ENCODE results near the gene ULK4. TPM values are rescaled to one million over a fixed set of nuclear protein-coding genes. Genes with fewer than 3 reads are reported as not detected.

The ULK4 gene
- total and polyA plus RNA-seq, 9 of the 15 experiments (the other 6 are each of a cell fraction or from before 2014, with no cell fraction given): 3.0 to 5.9 (median 3.5) TPM

DNA sequence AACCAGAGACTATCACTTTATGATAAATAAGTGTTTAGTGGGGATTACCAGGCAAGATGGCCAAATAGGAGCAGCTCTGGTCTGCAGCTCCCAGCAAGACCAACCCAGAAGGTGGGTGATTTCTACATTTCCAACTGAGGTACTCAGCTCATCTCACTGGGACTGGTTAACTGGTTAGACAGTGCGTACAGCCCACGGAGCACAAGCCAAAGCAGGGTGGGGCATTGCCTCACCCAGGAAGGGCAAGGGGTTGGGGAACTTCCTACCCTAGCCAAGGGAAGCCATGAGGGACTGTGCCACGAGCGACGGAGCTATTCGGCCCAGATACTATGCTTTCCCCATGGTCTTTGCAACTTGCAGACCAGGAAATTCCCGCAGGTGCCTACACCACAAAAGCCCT, 591.6 kb downstream of the ULK4 start:
- Histone ChIP-seq H4K20me1 (replicated peaks; ENCODE audit: control insufficient read depth, insufficient read depth, low read length) (no peaks in the 10 kb centered on the region), H3K4me1 (replicated peaks in 1 of 2; ENCODE audit: control insufficient read depth in 2 of 2, insufficient read depth in 2 of 2, low read length in 2 of 2) (no peaks in the 10 kb centered on the region), H3K9ac (ENCODE audit: insufficient read depth in 1 of 2, low read depth in 2 of 2, low read length in 2 of 2) (no peak overlapping the region), H3K36me3 (ENCODE audit: control insufficient read depth, insufficient read depth, low read length) (no peaks in the 10 kb centered on the region), H3K27ac (ENCODE audit: extremely low read depth, low read depth, low read length) (no peak overlapping the region), H3K9me3 (replicated peaks; ENCODE audit: control insufficient read depth, insufficient read depth, low read depth, low read length) (no peaks in the 10 kb centered on the region), H3K9me1 (ENCODE audit: control insufficient read depth, insufficient read depth, low read length) (no peaks in the 10 kb centered on the region), H3K4me3 (no peak overlapping the region), H3K27me3 (ENCODE audit: control insufficient read depth in 2 of 2, insufficient read depth in 2 of 2, low read length in 2 of 2) (peaks cover 0 to 12% of the 10 kb centered on the region in 2 experiments; a peak in 2 of 5 replicates), H3K79me2 (ENCODE audit: control insufficient read depth, insufficient read depth, low read length) (no peaks in the 10 kb centered on the region), H2AFZ (ENCODE audit: low read depth, low read length) (no peak overlapping the region), H3K4me2 (ENCODE audit: insufficient read depth, low read length) (no peak overlapping the region)
- 0% methylated on average over 7 of the region's 7 CpGs for WGBS (ENCODE audit: insufficient coverage, low coverage, missing lambda C conversion rate)
- DNase-seq (ENCODE audit: extremely low read depth in 1 of 4, low spot score in 3 of 4): no peak
- no TSS peak for BruUV-seq (replicated peaks)
- TF ChIP-seq MAFG (tag; conservative IDR thresholded peaks at IDR 0.05) (no peak), FOXJ3 (CRISPR knock-in tag; IDR thresholded peaks at IDR 0.05) (no peak), EGR1 (conservative IDR thresholded peaks at IDR 0.05) (no peak), STAG1 (CRISPR knock-in tag; IDR thresholded peaks at IDR 0.05; ENCODE audit: borderline replicate concordance) (no peak), TOE1 (IDR thresholded peaks at IDR 0.05; ENCODE audit: borderline replicate concordance) (no peak), TOE1 (CRISPR knock-in tag; IDR thresholded peaks at IDR 0.05; ENCODE audit: borderline replicate concordance, low read depth) (no peak)
- no peak for FAIRE-seq
- ChIA-PET POLR2A (interaction anchor here (1.1 kb wide), 1 partner anchor 11 kb away, joined by 3 read pairs; no protein-coding TSS in a partner anchor), CTCF (ENCODE audit: low intra/inter-chr PET ratio) (no interaction called here)
- intact Hi-C loops (cut with micrococcal nuclease) (no loop called here), in situ Hi-C loops (cut with MboI) (no loop called here)
- ATAC-seq: no peak

DNA sequence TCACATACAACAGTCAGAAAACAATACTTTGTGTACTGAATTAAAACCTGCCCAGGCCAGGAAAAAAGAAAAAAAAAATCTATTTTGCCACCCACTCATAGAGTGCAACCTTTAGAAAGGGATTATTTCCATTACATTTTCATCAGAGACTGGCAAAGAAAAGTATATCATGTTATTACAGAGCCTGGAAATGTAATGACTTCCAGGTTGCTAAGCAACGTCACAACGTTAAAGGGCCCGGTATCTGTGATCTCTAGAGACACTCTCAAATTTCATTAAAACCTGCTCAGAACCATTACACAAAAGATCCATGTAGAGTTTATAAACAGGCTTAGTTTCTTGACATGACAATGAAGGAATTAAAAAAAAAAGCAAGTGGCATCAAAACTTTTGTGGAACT, 592.1 kb downstream of the ULK4 start:
- no peaks in the 10 kb centered on the region for H4K20me1 ChIP-seq (replicated peaks; ENCODE audit: control insufficient read depth, insufficient read depth, low read length)
- no peak overlapping the region for H3K27ac ChIP-seq (ENCODE audit: extremely low read depth, low read depth, low read length)
- DNase-seq (ENCODE audit: extremely low read depth in 1 of 4, low spot score in 3 of 4): no peak
- ChIA-PET POLR2A (interaction anchor here (1.1 kb wide), 1 partner anchor 11 kb away, joined by 3 read pairs; no protein-coding TSS in a partner anchor), CTCF (ENCODE audit: low intra/inter-chr PET ratio) (no interaction called here)
- H3K27me3 ChIP-seq (ENCODE audit: control insufficient read depth in 2 of 2, insufficient read depth in 2 of 2, low read length in 2 of 2): peaks cover 0 to 12% of the 10 kb centered on the region in 2 experiments; a peak in 2 of 5 replicates
- H2AFZ ChIP-seq (ENCODE audit: low read depth, low read length): no peak overlapping the region
- H3K9ac ChIP-seq (ENCODE audit: insufficient read depth in 1 of 2, low read depth in 2 of 2, low read length in 2 of 2): no peak overlapping the region
- 2% methylated on average over 3 of the region's 3 CpGs for WGBS (ENCODE audit: insufficient coverage, low coverage, missing lambda C conversion rate)
- no TSS peak for BruUV-seq (replicated peaks)
- FAIRE-seq: no peak
- no peaks in the 10 kb centered on the region for H3K9me1 ChIP-seq (ENCODE audit: control insufficient read depth, insufficient read depth, low read length)
- H3K36me3 ChIP-seq (ENCODE audit: control insufficient read depth, insufficient read depth, low read length): no peaks in the 10 kb centered on the region
- in situ Hi-C loops (cut with MboI): no loop called here
- no peak overlapping the region for H3K4me2 ChIP-seq (ENCODE audit: insufficient read depth, low read length)
- no peak overlapping the region for H3K4me3 ChIP-seq
- H3K4me1 ChIP-seq (replicated peaks in 1 of 2; ENCODE audit: control insufficient read depth in 2 of 2, insufficient read depth in 2 of 2, low read length in 2 of 2): no peaks in the 10 kb centered on the region
- intact Hi-C loops (cut with micrococcal nuclease): no loop called here
- no peak for ATAC-seq
- no peaks in the 10 kb centered on the region for H3K9me3 ChIP-seq (replicated peaks; ENCODE audit: control insufficient read depth, insufficient read depth, low read depth, low read length)
- no peaks in the 10 kb centered on the region for H3K79me2 ChIP-seq (ENCODE audit: control insufficient read depth, insufficient read depth, low read length)
- TF ChIP-seq ZMIZ1 (IDR thresholded peaks at IDR 0.05; ENCODE audit: low read depth in 2 of 2, low read length in 2 of 2): no peak
- TF ChIP-seq, protein P1, sequence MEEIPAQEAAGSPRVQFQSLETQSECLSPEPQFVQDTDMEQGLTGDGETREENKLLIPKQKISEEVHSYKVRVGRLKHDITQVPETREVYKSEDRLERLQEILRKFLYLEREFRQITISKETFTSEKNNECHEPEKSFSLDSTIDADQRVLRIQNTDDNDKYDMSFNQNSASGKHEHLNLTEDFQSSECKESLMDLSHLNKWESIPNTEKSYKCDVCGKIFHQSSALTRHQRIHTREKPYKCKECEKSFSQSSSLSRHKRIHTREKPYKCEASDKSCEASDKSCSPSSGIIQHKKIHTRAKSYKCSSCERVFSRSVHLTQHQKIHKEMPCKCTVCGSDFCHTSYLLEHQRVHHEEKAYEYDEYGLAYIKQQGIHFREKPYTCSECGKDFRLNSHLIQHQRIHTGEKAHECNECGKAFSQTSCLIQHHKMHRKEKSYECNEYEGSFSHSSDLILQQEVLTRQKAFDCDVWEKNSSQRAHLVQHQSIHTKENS (CRISPR knock-in tag; IDR thresholded peaks at IDR 0.05): no peak
- TF ChIP-seq, protein P2, sequence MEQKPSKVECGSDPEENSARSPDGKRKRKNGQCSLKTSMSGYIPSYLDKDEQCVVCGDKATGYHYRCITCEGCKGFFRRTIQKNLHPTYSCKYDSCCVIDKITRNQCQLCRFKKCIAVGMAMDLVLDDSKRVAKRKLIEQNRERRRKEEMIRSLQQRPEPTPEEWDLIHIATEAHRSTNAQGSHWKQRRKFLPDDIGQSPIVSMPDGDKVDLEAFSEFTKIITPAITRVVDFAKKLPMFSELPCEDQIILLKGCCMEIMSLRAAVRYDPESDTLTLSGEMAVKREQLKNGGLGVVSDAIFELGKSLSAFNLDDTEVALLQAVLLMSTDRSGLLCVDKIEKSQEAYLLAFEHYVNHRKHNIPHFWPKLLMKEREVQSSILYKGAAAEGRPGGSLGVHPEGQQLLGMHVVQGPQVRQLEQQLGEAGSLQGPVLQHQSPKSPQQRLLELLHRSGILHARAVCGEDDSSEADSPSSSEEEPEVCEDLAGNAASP (IDR thresholded peaks at IDR 0.05): no peak

All from K562 (cell line).